Natural killer cell (primary cell): ENCODE results near the gene MYLK. TPM values are rescaled to one million over a fixed set of nuclear protein-coding genes. Genes with fewer than 3 reads are reported as not detected.

Source experiments
- ATAC-seq, 3 donors: fragments of 150-1000 bp in 2 of 3; fragments of 200-7000 bp in 1 of 3; cut with Tn5 transposase; 1 replicate in 1 of 3; 2 replicates in 2 of 3; pipeline ENCODE4 v1.10.0; 2021; ENCODE audit warnings: mild to moderate bottlenecking in 2 of 3, moderate library complexity in 2 of 3
- DNase-seq, 2 donors: peaks; one replicate each; pipeline versions ENCODE4 v3.0.0 to v3.0.0-alpha.2; 2013 to 2021; ENCODE audit warnings: mixed read lengths in 1 of 2
- H3K27ac ChIP-seq: one replicate; pipeline ENCODE4 v1.5.1; 2013; ENCODE audit warnings: mild to moderate bottlenecking, low read length
- H3K27me3 ChIP-seq: one replicate; pipeline ENCODE4 v1.6.1; 2013; ENCODE audit warnings: low read length; ENCODE audit not compliant: control insufficient read depth, insufficient read depth
- H3K36me3 ChIP-seq: one replicate; pipeline ENCODE4 v1.6.1; 2013; ENCODE audit warnings: low read length; ENCODE audit not compliant: control insufficient read depth, insufficient read depth
- H3K4me1 ChIP-seq: one replicate; pipeline ENCODE4 v1.6.1; 2013; ENCODE audit warnings: low read length; ENCODE audit not compliant: control insufficient read depth, insufficient read depth
- H3K4me3 ChIP-seq: one replicate; pipeline ENCODE4 v1.5.1; 2013; ENCODE audit warnings: low read length
- H3K9me3 ChIP-seq: one replicate; pipeline ENCODE4 v1.6.1; 2013; ENCODE audit warnings: low read length; ENCODE audit not compliant: control insufficient read depth, insufficient read depth
- H3K27ac Mint-ChIP-seq, 2 donors: one replicate each; pipeline ENCODE4 v1.8.0; 2022; ENCODE audit warnings: mild to moderate bottlenecking in 2 of 2, mixed read lengths in 2 of 2, moderate library complexity in 1 of 2
- H3K27me3 Mint-ChIP-seq, 2 donors: one replicate each; pipeline ENCODE4 v1.8.0; 2022; ENCODE audit warnings: low read depth in 2 of 2, mixed read lengths in 2 of 2
- H3K36me3 Mint-ChIP-seq: one replicate; pipeline ENCODE4 v1.8.0; 2022; ENCODE audit warnings: mixed read lengths
- H3K4me1 Mint-ChIP-seq, 2 donors: one replicate each; pipeline ENCODE4 v1.8.0; 2022; ENCODE audit warnings: mixed read lengths in 2 of 2
- H3K4me3 Mint-ChIP-seq: one replicate; pipeline ENCODE4 v1.8.0; 2022; ENCODE audit warnings: mild to moderate bottlenecking, moderate library complexity, mixed read lengths
- H3K9me3 Mint-ChIP-seq, 2 donors: one replicate each; pipeline ENCODE4 v1.8.0; 2022; ENCODE audit warnings: mixed read lengths in 2 of 2
- WGBS: methylation state at CpG from one replicate; pipeline ENCODE4 v1.1.7; 2013; ENCODE audit warnings: missing lambda C conversion rate; ENCODE audit not compliant: insufficient coverage; 5-methylcytosine and 5-hydroxymethylcytosine counted together
- intact Hi-C: fragments of 100-400 bp; cut with micrococcal nuclease; formaldehyde crosslinking; loops from one replicate; pipeline ENCODE4 v1.14.2; 2022
- total RNA-seq, 4 donors: library from RNA; stranded (reverse); fragments of 120-200 nt in 1 of 4; gene quantifications; one replicate each; pipeline versions ENCODE4 v1.2.3 to v1.2.4, GENCODE V29; 2013 to 2022
- TF ChIP-seq, protein P1 (sequence below): fragments of 200-600 bp; IDR thresholded peaks from one replicate; pipeline ENCODE4 v1.8.0; 2022; ENCODE audit warnings: antibody characterized with exemption

Gene MYLK
- total RNA-seq, 3 donors from 2014 or later (not counting 1 experiment from before 2014, with no cell fraction given): 0.39 to 5.4 (median 3.4) TPM

- Mint-ChIP-seq H3K4me1 (peaks cover 0 to 7% of the 10 kb centered on the region in 2 donors), H3K4me3 (peak overlapping the region; percentile 49), H3K27ac (no peak overlapping the region), H3K27me3 (peaks cover 45 to 46% of the 10 kb centered on the region in 2 donors), H3K9me3 (no peaks in the 10 kb centered on the region), H3K36me3 (no peaks in the 10 kb centered on the region)
- Histone ChIP-seq H3K27ac (no peak overlapping the region), H3K4me1 (peaks cover 11% of the 10 kb centered on the region), H3K27me3 (peaks cover 8% of the 10 kb centered on the region), H3K4me3 (no peak overlapping the region), H3K9me3 (no peaks in the 10 kb centered on the region), H3K36me3 (no peaks in the 10 kb centered on the region)
- DNase-seq: no peak
- 3% methylated on average over 29 of the region's 29 CpGs for whole genome bisulfite sequencing
- TF ChIP-seq, protein P1, sequence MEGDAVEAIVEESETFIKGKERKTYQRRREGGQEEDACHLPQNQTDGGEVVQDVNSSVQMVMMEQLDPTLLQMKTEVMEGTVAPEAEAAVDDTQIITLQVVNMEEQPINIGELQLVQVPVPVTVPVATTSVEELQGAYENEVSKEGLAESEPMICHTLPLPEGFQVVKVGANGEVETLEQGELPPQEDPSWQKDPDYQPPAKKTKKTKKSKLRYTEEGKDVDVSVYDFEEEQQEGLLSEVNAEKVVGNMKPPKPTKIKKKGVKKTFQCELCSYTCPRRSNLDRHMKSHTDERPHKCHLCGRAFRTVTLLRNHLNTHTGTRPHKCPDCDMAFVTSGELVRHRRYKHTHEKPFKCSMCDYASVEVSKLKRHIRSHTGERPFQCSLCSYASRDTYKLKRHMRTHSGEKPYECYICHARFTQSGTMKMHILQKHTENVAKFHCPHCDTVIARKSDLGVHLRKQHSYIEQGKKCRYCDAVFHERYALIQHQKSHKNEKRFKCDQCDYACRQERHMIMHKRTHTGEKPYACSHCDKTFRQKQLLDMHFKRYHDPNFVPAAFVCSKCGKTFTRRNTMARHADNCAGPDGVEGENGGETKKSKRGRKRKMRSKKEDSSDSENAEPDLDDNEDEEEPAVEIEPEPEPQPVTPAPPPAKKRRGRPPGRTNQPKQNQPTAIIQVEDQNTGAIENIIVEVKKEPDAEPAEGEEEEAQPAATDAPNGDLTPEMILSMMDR: no peak
- intact Hi-C loops: no loop called here
- no peak for ATAC-seq
Observed at GRCh38 chr3:123883701-123884202, 380 bp downstream of the MYLK start.

- Mint-ChIP-seq H3K27me3 (peaks cover 40 to 41% of the 10 kb centered on the region in 2 donors), H3K4me3 (peak overlapping the region; percentile 49), H3K9me3 (no peaks in the 10 kb centered on the region), H3K27ac (no peak overlapping the region), H3K4me1 (peaks cover 0 to 7% of the 10 kb centered on the region in 2 donors), H3K36me3 (no peaks in the 10 kb centered on the region)
- Histone ChIP-seq H3K9me3 (no peaks in the 10 kb centered on the region), H3K27ac (no peak overlapping the region), H3K4me3 (no peak overlapping the region), H3K4me1 (peaks cover 11% of the 10 kb centered on the region), H3K27me3 (peaks cover 8% of the 10 kb centered on the region), H3K36me3 (no peaks in the 10 kb centered on the region)
- intact Hi-C loops: no loop called here
- DNase-seq (no peak), ATAC-seq (no peak)
- TF ChIP-seq, protein P1: no peak
- WGBS: 8% methylated on average over 4 of the region's 4 CpGs
Observed at GRCh38 chr3:123883111-123883510, 1.0 kb downstream of the MYLK start.

GRCh38 chr3:123881771-123882170 lies 2.4 kb downstream of the MYLK start:
- Histone ChIP-seq H3K27me3 (peaks cover 8% of the 10 kb centered on the region), H3K4me3 (no peak overlapping the region), H3K4me1 (peaks cover 11% of the 10 kb centered on the region), H3K9me3 (no peaks in the 10 kb centered on the region), H3K27ac (no peak overlapping the region), H3K36me3 (no peaks in the 10 kb centered on the region)
- Mint-ChIP-seq H3K4me3 (no peak overlapping the region), H3K27me3 (peaks cover 40 to 44% of the 10 kb centered on the region in 2 donors), H3K36me3 (no peaks in the 10 kb centered on the region), H3K9me3 (no peaks in the 10 kb centered on the region), H3K4me1 (peaks cover 0 to 7% of the 10 kb centered on the region in 2 donors), H3K27ac (no peak overlapping the region)
- 86% methylated on average over 2 of the region's 2 CpGs for WGBS
- ATAC-seq (no peak), DNase-seq (no peak)
- TF ChIP-seq, protein P1: no peak
- intact Hi-C loops: no loop called here

DNA sequence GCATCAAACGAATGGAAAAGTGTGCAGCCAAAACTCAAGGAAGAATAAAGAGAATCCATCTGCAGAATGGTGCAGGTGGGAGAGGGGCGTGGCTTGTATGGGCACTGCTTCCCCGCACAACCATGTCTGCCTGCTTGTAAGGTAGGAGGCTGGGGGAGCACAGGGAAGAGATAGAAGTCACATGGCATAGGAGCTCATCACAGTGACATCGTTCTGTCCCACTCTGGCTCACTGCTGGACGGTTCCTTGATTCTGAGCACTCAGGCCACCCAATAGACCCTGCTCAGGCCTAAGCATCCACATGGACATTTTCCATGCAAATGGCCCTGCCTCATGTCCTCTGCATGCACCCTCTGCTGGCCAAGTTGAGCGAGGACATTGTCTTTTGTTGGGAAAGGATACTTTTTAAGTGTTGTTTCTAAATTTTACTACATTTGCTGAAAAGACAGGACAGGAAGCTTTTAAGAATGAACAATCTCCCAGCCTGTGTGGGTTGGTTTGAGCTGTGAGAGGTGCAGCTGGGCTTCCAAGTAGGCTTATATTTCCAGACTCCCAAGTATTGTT lies 3.1 kb downstream of the MYLK start:
- H3K27me3 ChIP-seq: peaks cover 8% of the 10 kb centered on the region
- ATAC-seq (no peak), DNase-seq (no peak)
- TF ChIP-seq, protein P1: no peak
- Mint-ChIP-seq H3K27me3 (peaks cover 36 to 40% of the 10 kb centered on the region in 2 donors), H3K36me3 (no peaks in the 10 kb centered on the region), H3K4me3 (no peak overlapping the region), H3K9me3 (no peaks in the 10 kb centered on the region), H3K27ac (no peak overlapping the region), H3K4me1 (peaks cover 0 to 7% of the 10 kb centered on the region in 2 donors)
- peaks cover 11% of the 10 kb centered on the region for H3K4me1 ChIP-seq
- intact Hi-C loops: no loop called here
- 79% methylated on average over 6 of the region's 6 CpGs for WGBS
- no peak overlapping the region for H3K27ac ChIP-seq
- no peak overlapping the region for H3K4me3 ChIP-seq
- H3K9me3 ChIP-seq: no peaks in the 10 kb centered on the region
- no peaks in the 10 kb centered on the region for H3K36me3 ChIP-seq
